Loucy (cell line): ENCODE measurements around the gene SIAH2.

Experiments used
- EZH2phosphoT487 ChIP-seq: fragments of 200-600 bp; IDR thresholded peaks from 2 replicates; pipeline ENCODE4 v1.6.1; 2018; ENCODE audit warnings: antibody characterized with exemption, mild to moderate bottlenecking, moderate library complexity, borderline replicate concordance
- TF ChIP-seq, protein P1 (sequence below): fragments of 200-600 bp; sonication (generic); conservative IDR thresholded peaks from 2 replicates; pipeline ENCODE4 v1.5.1; 2014; ENCODE audit warnings: mild to moderate bottlenecking, antibody characterized with exemption, low read length

GRCh38 chr3:150720444-150720843, 42.5 kb downstream of the SIAH2 start:
- TF ChIP-seq, protein P1, sequence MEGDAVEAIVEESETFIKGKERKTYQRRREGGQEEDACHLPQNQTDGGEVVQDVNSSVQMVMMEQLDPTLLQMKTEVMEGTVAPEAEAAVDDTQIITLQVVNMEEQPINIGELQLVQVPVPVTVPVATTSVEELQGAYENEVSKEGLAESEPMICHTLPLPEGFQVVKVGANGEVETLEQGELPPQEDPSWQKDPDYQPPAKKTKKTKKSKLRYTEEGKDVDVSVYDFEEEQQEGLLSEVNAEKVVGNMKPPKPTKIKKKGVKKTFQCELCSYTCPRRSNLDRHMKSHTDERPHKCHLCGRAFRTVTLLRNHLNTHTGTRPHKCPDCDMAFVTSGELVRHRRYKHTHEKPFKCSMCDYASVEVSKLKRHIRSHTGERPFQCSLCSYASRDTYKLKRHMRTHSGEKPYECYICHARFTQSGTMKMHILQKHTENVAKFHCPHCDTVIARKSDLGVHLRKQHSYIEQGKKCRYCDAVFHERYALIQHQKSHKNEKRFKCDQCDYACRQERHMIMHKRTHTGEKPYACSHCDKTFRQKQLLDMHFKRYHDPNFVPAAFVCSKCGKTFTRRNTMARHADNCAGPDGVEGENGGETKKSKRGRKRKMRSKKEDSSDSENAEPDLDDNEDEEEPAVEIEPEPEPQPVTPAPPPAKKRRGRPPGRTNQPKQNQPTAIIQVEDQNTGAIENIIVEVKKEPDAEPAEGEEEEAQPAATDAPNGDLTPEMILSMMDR, result no peak
- TF ChIP-seq EZH2phosphoT487, result no peak
